OCI-LY1 (cell line): Measurements from ENCODE around the gene RRAS2.
A peak's percentile ranks its signal among the peaks of the same experiment; 100 is the strongest.
"Not testable (repeated sequence)": the region's sequence is repeated elsewhere in the genome, so short reads cannot be mapped to it uniquely, and the experiment has no call there.

Experiments
- H2AFZ ChIP-seq: fragments of 200-600 bp; sonication (generic), shearing (Covaris generic); 2 replicates; pipeline ENCODE4 v1.6.0; 2014; ENCODE audit warnings: antibody characterized with exemption, mild to moderate bottlenecking, low read length
- H3F3A ChIP-seq: fragments of 200-600 bp; sonication (generic), shearing (Covaris generic); 2 replicates; pipeline ENCODE4 v1.6.0; 2014; ENCODE audit warnings: mild to moderate bottlenecking, antibody characterized with exemption, low read length, moderate library complexity; ENCODE audit not compliant: insufficient read depth
- H3K27ac ChIP-seq: fragments of 200-600 bp; sonication (generic); 2 replicates; pipeline ENCODE4 v1.5.1; 2014; ENCODE audit warnings: low read length, mixed run types, mild to moderate bottlenecking, low read depth; ENCODE audit not compliant: poor library complexity, severe bottlenecking
- H3K27me3 ChIP-seq: fragments of 200-600 bp; sonication (generic); 2 replicates; pipeline ENCODE4 v1.6.0; 2014; ENCODE audit warnings: antibody characterized with exemption, mild to moderate bottlenecking, low read length, moderate library complexity; ENCODE audit not compliant: insufficient read depth
- H3K36me3 ChIP-seq: fragments of 200-600 bp; sonication (generic); 2 replicates; pipeline ENCODE4 v1.6.1; 2014; ENCODE audit warnings: mild to moderate bottlenecking, antibody characterized with exemption, low read length, moderate library complexity, mixed read lengths; ENCODE audit not compliant: insufficient read depth
- H3K4me1 ChIP-seq: fragments of 200-600 bp; sonication (generic); 2 replicates; pipeline ENCODE4 v1.5.1; 2014; ENCODE audit warnings: mild to moderate bottlenecking, low read length, moderate library complexity; ENCODE audit not compliant: insufficient read depth, severe bottlenecking
- H3K4me2 ChIP-seq: fragments of 200-600 bp; sonication (generic), shearing (Covaris generic); 2 replicates; pipeline ENCODE4 v1.6.1; 2014; ENCODE audit warnings: low read length
- H3K4me3 ChIP-seq: fragments of 200-600 bp; sonication (generic); 2 replicates; pipeline ENCODE4 v1.5.1; 2014; ENCODE audit warnings: low read length, low read depth, mild to moderate bottlenecking, mixed read lengths; ENCODE audit not compliant: poor library complexity, severe bottlenecking
- H3K79me2 ChIP-seq: fragments of 200-600 bp; shearing (Covaris generic); 2 replicates; pipeline ENCODE4 v1.6.1; 2016; ENCODE audit warnings: mixed run types, low read length, mixed read lengths; ENCODE audit not compliant: insufficient read depth
- H3K9ac ChIP-seq: fragments of 200-600 bp; sonication (generic), shearing (Covaris generic); 2 replicates; pipeline ENCODE4 v1.6.1; 2014; ENCODE audit warnings: mild to moderate bottlenecking, low read length, mixed read lengths
- H3K9me2 ChIP-seq: fragments of 200-600 bp; sonication (generic), shearing (Covaris generic); 2 replicates; pipeline ENCODE4 v1.6.1; 2014; ENCODE audit warnings: low read depth, mild to moderate bottlenecking, low read length, mixed read lengths
- H3K9me3 ChIP-seq: fragments of 200-600 bp; shearing (Covaris generic); 2 replicates; pipeline ENCODE4 v1.6.1; 2014; ENCODE audit warnings: low read length, mixed read lengths
- H4K20me1 ChIP-seq: fragments of 200-600 bp; sonication (generic), shearing (Covaris generic); 2 replicates; pipeline ENCODE4 v1.6.0; 2016; ENCODE audit warnings: mild to moderate bottlenecking, low read length; ENCODE audit not compliant: insufficient read depth
- EZH2 ChIP-seq: fragments of 200-600 bp; sonication (generic), shearing (Covaris generic); IDR thresholded peaks from 2 replicates; pipeline ENCODE4 v1.8.0; 2017; ENCODE audit warnings: borderline replicate concordance, mixed run types, mild to moderate bottlenecking, antibody characterized with exemption, low read length, moderate library complexity, mixed read lengths
- TF ChIP-seq, protein P1 (sequence below): fragments of 200-600 bp; sonication (generic), shearing (Covaris generic); IDR thresholded peaks from 2 replicates; pipeline ENCODE4 v1.5.1; 2017; ENCODE audit warnings: mild to moderate bottlenecking, antibody characterized with exemption, low read length, moderate library complexity, mixed read lengths

Gene RRAS2

DNA sequence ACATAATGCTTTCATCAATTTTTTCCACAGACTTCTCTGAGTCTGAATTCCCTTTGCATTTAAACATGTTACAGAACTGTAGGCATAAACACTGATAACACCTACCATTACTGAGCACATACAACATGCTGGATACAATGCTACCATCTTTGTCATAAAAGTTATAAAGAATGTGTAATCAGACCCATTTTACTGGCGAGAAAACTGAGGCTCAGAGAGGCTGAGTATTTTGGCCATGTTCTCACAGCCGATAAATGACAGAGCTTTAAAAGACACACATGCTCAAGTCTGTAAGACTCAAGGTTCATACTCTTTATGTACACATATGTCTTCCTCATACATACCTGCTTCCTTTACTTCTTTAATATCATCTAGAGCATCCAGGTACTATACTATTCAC lies 2.6 kb downstream of the RRAS2 start:
- H3K4me1 ChIP-seq: peaks cover 13% of the 10 kb centered on the region
- peaks cover 26% of the 10 kb centered on the region for H3K79me2 ChIP-seq
- H3K36me3 ChIP-seq: no peaks in the 10 kb centered on the region
- TF ChIP-seq, protein P1, sequence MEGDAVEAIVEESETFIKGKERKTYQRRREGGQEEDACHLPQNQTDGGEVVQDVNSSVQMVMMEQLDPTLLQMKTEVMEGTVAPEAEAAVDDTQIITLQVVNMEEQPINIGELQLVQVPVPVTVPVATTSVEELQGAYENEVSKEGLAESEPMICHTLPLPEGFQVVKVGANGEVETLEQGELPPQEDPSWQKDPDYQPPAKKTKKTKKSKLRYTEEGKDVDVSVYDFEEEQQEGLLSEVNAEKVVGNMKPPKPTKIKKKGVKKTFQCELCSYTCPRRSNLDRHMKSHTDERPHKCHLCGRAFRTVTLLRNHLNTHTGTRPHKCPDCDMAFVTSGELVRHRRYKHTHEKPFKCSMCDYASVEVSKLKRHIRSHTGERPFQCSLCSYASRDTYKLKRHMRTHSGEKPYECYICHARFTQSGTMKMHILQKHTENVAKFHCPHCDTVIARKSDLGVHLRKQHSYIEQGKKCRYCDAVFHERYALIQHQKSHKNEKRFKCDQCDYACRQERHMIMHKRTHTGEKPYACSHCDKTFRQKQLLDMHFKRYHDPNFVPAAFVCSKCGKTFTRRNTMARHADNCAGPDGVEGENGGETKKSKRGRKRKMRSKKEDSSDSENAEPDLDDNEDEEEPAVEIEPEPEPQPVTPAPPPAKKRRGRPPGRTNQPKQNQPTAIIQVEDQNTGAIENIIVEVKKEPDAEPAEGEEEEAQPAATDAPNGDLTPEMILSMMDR: no peak
- TF ChIP-seq EZH2: no peak
- no peaks in the 10 kb centered on the region for H3F3A ChIP-seq
- H2AFZ ChIP-seq: no peak overlapping the region
- H3K27ac ChIP-seq: no peak overlapping the region
- H3K27me3 ChIP-seq: no peaks in the 10 kb centered on the region
- H3K9me2 ChIP-seq: no peaks in the 10 kb centered on the region
- no peak overlapping the region for H3K9ac ChIP-seq
- peak overlapping the region; percentile 66 for H3K4me3 ChIP-seq
- peak overlapping the region; percentile 10; the same call in 1 of the 2 replicates for H3K4me2 ChIP-seq
- H3K9me3 ChIP-seq: no peaks in the 10 kb centered on the region
- H4K20me1 ChIP-seq: no peaks in the 10 kb centered on the region

DNA sequence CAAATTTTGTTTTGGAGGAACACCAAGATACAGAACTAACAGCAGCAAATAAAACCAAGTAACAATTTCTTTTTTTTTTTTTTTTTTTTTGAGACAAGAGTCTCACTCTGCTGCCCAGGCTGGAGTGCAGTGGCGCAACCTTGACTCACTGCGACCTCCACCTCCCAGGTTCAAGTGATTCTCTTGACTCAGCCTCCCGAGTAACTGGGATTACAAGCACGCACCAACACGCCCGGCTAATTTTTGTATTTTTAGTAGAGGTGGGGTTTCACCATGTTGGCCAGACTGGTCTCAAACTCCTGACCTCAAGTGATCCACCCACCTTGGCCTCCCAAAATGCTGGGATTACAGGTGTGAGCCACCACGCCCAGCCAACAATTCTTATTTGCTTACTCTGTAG lies 4.4 kb downstream of the RRAS2 start:
- H3K9me2 ChIP-seq, H3K4me2 ChIP-seq, H3K9ac ChIP-seq, H3K9me3 ChIP-seq, H3K27me3 ChIP-seq, H3K4me3 ChIP-seq, H3K27ac ChIP-seq, H4K20me1 ChIP-seq, H2AFZ ChIP-seq, H3K36me3 ChIP-seq, H3F3A ChIP-seq: not testable (repeated sequence)
- Histone ChIP-seq H3K4me1 (peaks cover 18% of the 10 kb centered on the region), H3K79me2 (peaks cover 29% of the 10 kb centered on the region)

DNA sequence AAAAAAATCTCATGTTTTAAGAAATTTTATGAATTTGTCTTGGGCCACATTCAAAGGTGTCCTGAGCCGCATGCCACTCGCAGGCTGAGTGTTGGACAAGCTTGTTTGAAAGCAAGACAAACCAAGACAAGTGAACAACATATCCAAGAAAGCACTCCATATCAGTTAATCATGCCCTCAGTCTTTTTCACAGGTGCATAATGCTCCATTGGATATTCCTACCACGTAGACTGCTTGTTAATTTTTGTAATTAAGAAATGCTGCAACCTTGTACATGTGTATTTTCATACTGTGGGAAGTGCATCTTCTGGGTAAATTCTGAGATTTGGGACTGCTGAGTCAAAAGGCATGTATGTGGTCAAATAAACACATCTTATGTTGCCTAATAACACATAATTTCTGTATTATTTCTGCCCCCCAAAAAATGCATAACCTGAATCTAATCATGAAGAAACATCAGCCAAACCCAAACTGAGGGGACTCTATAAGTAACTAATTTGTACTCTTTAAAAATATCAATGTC lies 8.2 kb downstream of the RRAS2 start:
- TF ChIP-seq EZH2: no peak
- TF ChIP-seq, protein P1: no peak
- H3K4me2 ChIP-seq: no peak overlapping the region
- no peaks in the 10 kb centered on the region for H3F3A ChIP-seq

DNA sequence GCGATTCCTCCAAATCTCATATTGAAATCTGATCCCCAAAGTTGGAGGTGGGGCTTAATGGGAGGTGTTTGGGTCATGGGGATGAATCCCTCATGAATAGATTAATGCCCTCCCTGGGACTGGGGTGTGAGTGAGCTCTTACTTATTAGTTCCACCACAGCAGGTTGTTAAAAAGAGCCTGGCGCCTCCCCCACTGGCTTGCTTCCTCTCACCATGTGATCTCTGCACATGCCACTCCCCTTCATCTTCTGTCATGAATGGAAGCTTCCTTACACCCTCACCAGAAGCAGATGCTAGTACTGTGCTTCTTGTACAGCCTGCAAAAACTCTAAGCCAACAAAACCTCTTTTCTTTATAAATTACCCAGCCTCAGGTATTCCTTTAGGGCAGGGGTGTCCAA lies 8.8 kb downstream of the RRAS2 start:
- H3K4me1 ChIP-seq: peaks cover 10% of the 10 kb centered on the region
- H3K9me3 ChIP-seq: peaks cover 5% of the 10 kb centered on the region; the same call in 1 of the 2 replicates
- H3K4me3 ChIP-seq: no peak overlapping the region
- no peaks in the 10 kb centered on the region for H3K9me2 ChIP-seq
- no peak overlapping the region for H3K4me2 ChIP-seq
- no peak overlapping the region for H3K27ac ChIP-seq
- H3K79me2 ChIP-seq: peaks cover 26% of the 10 kb centered on the region
- H3F3A ChIP-seq: no peaks in the 10 kb centered on the region
- TF ChIP-seq, protein P1: no peak
- no peak for TF ChIP-seq EZH2
- no peak overlapping the region for H3K9ac ChIP-seq
- H2AFZ ChIP-seq: no peak overlapping the region
- no peaks in the 10 kb centered on the region for H4K20me1 ChIP-seq
- H3K36me3 ChIP-seq: no peaks in the 10 kb centered on the region
- H3K27me3 ChIP-seq: no peaks in the 10 kb centered on the region

More for the DNA sequence above, 8.2 kb downstream of the RRAS2 start:
- H3K79me2 ChIP-seq: peaks cover 26% of the 10 kb centered on the region
- peaks cover 5% of the 10 kb centered on the region; the same call in 1 of the 2 replicates for H3K9me3 ChIP-seq
- H3K27me3 ChIP-seq: no peaks in the 10 kb centered on the region
- no peaks in the 10 kb centered on the region for H3K9me2 ChIP-seq
- no peaks in the 10 kb centered on the region for H4K20me1 ChIP-seq
- no peak overlapping the region for H2AFZ ChIP-seq
- H3K9ac ChIP-seq: no peak overlapping the region
- no peak overlapping the region for H3K27ac ChIP-seq
- peaks cover 10% of the 10 kb centered on the region for H3K4me1 ChIP-seq
- H3K4me3 ChIP-seq: no peak overlapping the region
- no peaks in the 10 kb centered on the region for H3K36me3 ChIP-seq
